Upper lobe of left lung (tissue), 6 donors: ENCODE results near the gene IBA57. TPM values are rescaled to one million over a fixed set of nuclear protein-coding genes. Genes with fewer than 3 reads are reported as not detected.

ENCODE experiments used
- ATAC-seq, 2 donors: fragments of 200-7000 bp; cut with Tn5 transposase; one replicate each; pipeline ENCODE4 v1.9.1; 2022; ENCODE audit warnings: mild to moderate bottlenecking in 2 of 2, moderate library complexity in 2 of 2; ENCODE audit not compliant: low FRiP score in 2 of 2
- DNase-seq, 2 donors: peaks; one replicate each; pipeline ENCODE4 v3.0.0-alpha.2; 2019 to 2020
- H3K27ac ChIP-seq, 4 donors: fragments of 200-600 bp; sonication (generic); one replicate each; pipeline ENCODE4 v1.5.1; 2016 to 2019
- H3K27me3 ChIP-seq, 4 donors: fragments of 200-600 bp; sonication (generic); one replicate each; pipeline ENCODE4 v1.5.1; 2017 to 2019
- H3K36me3 ChIP-seq, 4 donors: fragments of 200-600 bp; sonication (generic); one replicate each; pipeline ENCODE4 v1.5.1; 2016 to 2019
- H3K4me1 ChIP-seq, 4 donors: fragments of 200-600 bp; sonication (generic); one replicate each; pipeline ENCODE4 v1.5.1; 2018 to 2019
- H3K4me3 ChIP-seq, 4 donors: fragments of 200-600 bp; sonication (generic); one replicate each; pipeline ENCODE4 v1.5.1; 2017 to 2019; ENCODE audit warnings: mild to moderate bottlenecking in 2 of 4, moderate library complexity in 1 of 4
- H3K9me3 ChIP-seq, 4 donors: fragments of 200-600 bp; sonication (generic); one replicate each; pipeline ENCODE4 v1.5.1; 2018 to 2019
- EP300 ChIP-seq, 4 donors: sonication (generic); formaldehyde crosslinking; IDR thresholded peaks; one replicate each; pipeline ENCODE4 v1.5.1; 2017; ENCODE audit warnings: antibody characterized with exemption in 4 of 4, control low read depth in 2 of 4
- POLR2A ChIP-seq, 4 donors: fragments of 450-650 bp; IDR thresholded peaks; one replicate each; pipeline ENCODE4 v1.5.1; 2016 to 2017; ENCODE audit warnings: antibody characterized with exemption in 4 of 4, mild to moderate bottlenecking in 2 of 4
- POLR2AphosphoS5 ChIP-seq, 2 donors: sonication (generic); formaldehyde crosslinking; IDR thresholded peaks; one replicate each; pipeline ENCODE4 v1.5.1; 2017; ENCODE audit warnings: antibody characterized with exemption in 2 of 2
- WGBS, 2 donors: methylation state at CpG; one replicate each; pipeline ENCODE4 v1.1.5; 2017 to 2018; 5-methylcytosine and 5-hydroxymethylcytosine counted together
- total RNA-seq, 6 donors: library from RNA; depleted of rRNA in 4 of 6; stranded (reverse); fragments of >200 nt in 4 of 6; gene quantifications; one replicate each; pipeline versions ENCODE4 v1.1.0 to v1.2.1, GENCODE V29; 2016 to 2021
- TF ChIP-seq, protein P1 (sequence below), 6 experiments: fragments of 450-650 bp in 4 of 6; fragments of 200-600 bp in 2 of 6; sonication (generic) in 2 of 6; IDR thresholded peaks; one replicate each; pipeline ENCODE4 v1.5.1; 2016 to 2019; ENCODE audit warnings: antibody characterized with exemption in 6 of 6
- donor health status: DM: no; HTN: no; CAD: no; lungs with moderate emphysema.
- donor health status: DM: no; HTN: yes; CAD: no; lungs with severe emphysema.

The IBA57 gene
- total RNA-seq, 6 donors from 2014 or later, result 6.1 to 19.3 (median 13.9) TPM

- DNase-seq (peak in 1 of 2 donors; percentile 66), ATAC-seq (no peak)
- Histone ChIP-seq H3K4me3 (peak overlapping the region; percentile 8 to 42 (median 32)), H3K27me3 (no peaks in the 10 kb centered on the region), H3K27ac (peak overlapping the region; percentile 80 to 96 (median 87)), H3K4me1 (peaks cover 43 to 70% (median 64%) of the 10 kb centered on the region in 4 donors), H3K9me3 (no peaks in the 10 kb centered on the region), H3K36me3 (peaks cover 0 to 46% (median 40%) of the 10 kb centered on the region in 4 donors)
- WGBS, 2 donors, result 49 to 100% methylated on average over 1 to 7 of the region's 7 CpGs
- TF ChIP-seq, protein P1, sequence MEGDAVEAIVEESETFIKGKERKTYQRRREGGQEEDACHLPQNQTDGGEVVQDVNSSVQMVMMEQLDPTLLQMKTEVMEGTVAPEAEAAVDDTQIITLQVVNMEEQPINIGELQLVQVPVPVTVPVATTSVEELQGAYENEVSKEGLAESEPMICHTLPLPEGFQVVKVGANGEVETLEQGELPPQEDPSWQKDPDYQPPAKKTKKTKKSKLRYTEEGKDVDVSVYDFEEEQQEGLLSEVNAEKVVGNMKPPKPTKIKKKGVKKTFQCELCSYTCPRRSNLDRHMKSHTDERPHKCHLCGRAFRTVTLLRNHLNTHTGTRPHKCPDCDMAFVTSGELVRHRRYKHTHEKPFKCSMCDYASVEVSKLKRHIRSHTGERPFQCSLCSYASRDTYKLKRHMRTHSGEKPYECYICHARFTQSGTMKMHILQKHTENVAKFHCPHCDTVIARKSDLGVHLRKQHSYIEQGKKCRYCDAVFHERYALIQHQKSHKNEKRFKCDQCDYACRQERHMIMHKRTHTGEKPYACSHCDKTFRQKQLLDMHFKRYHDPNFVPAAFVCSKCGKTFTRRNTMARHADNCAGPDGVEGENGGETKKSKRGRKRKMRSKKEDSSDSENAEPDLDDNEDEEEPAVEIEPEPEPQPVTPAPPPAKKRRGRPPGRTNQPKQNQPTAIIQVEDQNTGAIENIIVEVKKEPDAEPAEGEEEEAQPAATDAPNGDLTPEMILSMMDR (IDR thresholded peaks at IDR 0.05), result no peak
- TF ChIP-seq POLR2AphosphoS5 (IDR thresholded peaks at IDR 0.05), result no peak
- no peak for TF ChIP-seq EP300 (IDR thresholded peaks at IDR 0.05)
- TF ChIP-seq POLR2A (IDR thresholded peaks at IDR 0.05), result no peak
These were observed 15.5 kb upstream of the IBA57 start for GRCh38 chr1:228150120-228150460.

GRCh38 chr1:228150461-228151179, 15.0 kb upstream of the IBA57 start:
- Histone ChIP-seq H3K4me1 (peaks cover 43 to 70% (median 62%) of the 10 kb centered on the region in 4 donors), H3K4me3 (peak overlapping the region in 3 of 4 donors; percentile 8 to 42 (median 39)), H3K27me3 (no peaks in the 10 kb centered on the region), H3K9me3 (no peaks in the 10 kb centered on the region), H3K27ac (peak overlapping the region; percentile 80 to 96 (median 87)), H3K36me3 (peaks cover 0 to 41% (median 35%) of the 10 kb centered on the region in 4 donors)
- no peak for TF ChIP-seq POLR2AphosphoS5 (IDR thresholded peaks at IDR 0.05)
- TF ChIP-seq POLR2A (IDR thresholded peaks at IDR 0.05), result no peak
- TF ChIP-seq EP300 (IDR thresholded peaks at IDR 0.05), result no peak
- TF ChIP-seq, protein P1 (IDR thresholded peaks at IDR 0.05), result no peak
- DNase-seq (peak in 1 of 2 donors; percentile 84), ATAC-seq (peak; percentile 24 to 73)
- WGBS, 2 donors, result 29 to 55% methylated on average over 6 of the region's 17 CpGs

DNA sequence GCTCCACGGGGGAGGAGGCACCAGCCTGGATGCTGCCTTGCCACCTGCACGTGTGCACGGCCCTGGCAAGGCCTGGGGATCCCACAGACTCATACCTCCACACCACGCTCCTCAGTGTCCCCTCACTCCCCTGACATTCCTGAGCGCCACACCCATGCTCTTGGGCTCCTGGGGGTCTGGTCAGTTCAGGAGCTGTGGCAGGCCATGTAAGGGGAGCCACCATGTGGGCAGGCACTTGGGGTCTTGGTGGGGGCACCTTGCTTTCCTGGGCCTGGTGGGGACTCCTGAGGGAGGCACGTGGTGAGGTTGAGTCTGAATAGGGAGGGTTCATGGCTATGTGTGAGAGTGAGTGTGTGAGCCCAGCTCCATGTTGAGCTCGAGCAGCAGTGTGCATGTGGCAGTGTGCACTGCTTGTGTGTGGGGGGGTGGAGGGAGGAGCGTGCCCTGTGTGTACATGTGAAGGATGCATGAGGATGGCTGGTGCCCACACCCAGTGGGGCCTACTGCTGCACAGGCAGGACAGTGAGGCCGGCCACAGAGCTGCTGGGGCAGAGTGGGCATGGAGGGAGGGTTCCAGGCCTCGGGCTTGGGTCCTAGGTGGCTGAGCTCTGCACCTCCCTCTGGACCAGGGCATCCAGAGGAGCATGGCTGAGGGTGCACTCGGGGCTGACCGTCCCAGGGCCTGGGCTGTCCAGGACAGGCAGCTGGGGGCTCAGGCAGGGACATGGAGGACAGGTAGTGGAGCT, 14.3 kb upstream of the IBA57 start:
- Histone ChIP-seq H3K4me1 (peaks cover 43 to 70% (median 62%) of the 10 kb centered on the region in 4 donors), H3K36me3 (peaks cover 0 to 34% (median 28%) of the 10 kb centered on the region in 4 donors), H3K9me3 (no peaks in the 10 kb centered on the region), H3K4me3 (peak overlapping the region in 2 of 4 donors; percentile 39 to 42), H3K27ac (peak overlapping the region; percentile 80 to 96 (median 87)), H3K27me3 (no peaks in the 10 kb centered on the region)
- WGBS, 2 donors, result 68 to 71% methylated on average over 8 to 12 of the region's 12 CpGs
- DNase-seq (peak in 1 of 2 donors; percentile 58), ATAC-seq (peak in 1 of 2 donors; percentile 0)
- TF ChIP-seq POLR2A (IDR thresholded peaks at IDR 0.05) (no peak), POLR2AphosphoS5 (IDR thresholded peaks at IDR 0.05) (no peak), EP300 (IDR thresholded peaks at IDR 0.05) (no peak)
- TF ChIP-seq, protein P1 (IDR thresholded peaks at IDR 0.05), result no peak

DNA sequence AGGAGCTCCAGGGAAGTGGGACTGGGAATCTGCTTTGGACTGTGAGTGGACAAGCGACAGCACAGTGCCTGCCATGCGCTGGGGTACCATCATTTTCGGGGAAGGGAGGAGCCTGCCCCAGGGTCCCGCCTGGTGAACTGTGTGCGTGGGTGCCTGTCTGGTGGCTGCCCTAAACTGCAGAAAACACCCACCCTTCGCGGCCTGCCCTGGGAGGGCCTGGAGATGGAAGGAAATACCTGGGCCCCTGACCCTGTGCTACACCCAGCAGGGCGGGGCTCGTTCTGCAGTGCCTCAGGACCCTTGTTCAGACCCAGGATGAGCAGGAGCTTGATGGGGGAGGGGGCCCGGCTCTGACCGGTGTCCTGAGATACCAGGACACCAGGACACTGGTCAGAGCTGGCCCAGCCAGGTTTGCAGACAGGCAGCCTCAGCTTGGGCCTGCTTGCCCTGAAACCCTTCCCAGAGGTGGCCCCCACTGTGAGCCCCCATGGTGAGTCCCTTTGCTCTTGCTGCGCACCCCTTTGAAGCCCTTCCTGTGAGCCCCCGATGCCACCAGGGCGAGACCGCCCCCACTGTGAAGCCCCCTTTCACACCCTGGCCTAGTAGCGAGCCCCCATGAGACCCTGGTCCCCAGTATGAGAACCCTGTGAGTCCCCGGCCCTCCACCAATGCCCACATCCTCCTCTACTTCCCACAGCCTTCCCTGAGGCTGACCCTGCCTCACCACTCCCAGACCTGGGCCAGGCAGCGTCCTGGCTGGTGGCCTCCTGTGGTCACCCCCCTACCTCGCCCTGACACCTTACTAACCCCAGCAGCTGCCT, 13.3 kb upstream of the IBA57 start:
- peaks cover 0 to 24% (median 19%) of the 10 kb centered on the region in 4 donors for H3K36me3 ChIP-seq
- 92 to 94% methylated on average over 17 of the region's 19 CpGs for WGBS, 2 donors
- H3K27me3 ChIP-seq, result no peaks in the 10 kb centered on the region
- DNase-seq (peak in 1 of 2 donors; percentile 68), ATAC-seq (no peak)
- peaks cover 43 to 62% (median 60%) of the 10 kb centered on the region in 4 donors for H3K4me1 ChIP-seq
- H3K4me3 ChIP-seq, result no peak overlapping the region
- H3K27ac ChIP-seq, result peak overlapping the region in 3 of 4 donors; percentile 85 to 96 (median 89)
- H3K9me3 ChIP-seq, result no peaks in the 10 kb centered on the region
- TF ChIP-seq, protein P1 (IDR thresholded peaks at IDR 0.05), result no peak
- TF ChIP-seq POLR2AphosphoS5 (IDR thresholded peaks at IDR 0.05) (no peak), EP300 (IDR thresholded peaks at IDR 0.05) (no peak), POLR2A (IDR thresholded peaks at IDR 0.05) (no peak)
